Nephron (organoid): ENCODE data around the gene MPV17L.
A peak's percentile ranks its signal among the peaks of the same experiment; 100 is the strongest.
"Not testable (repeated sequence)": the region's sequence is repeated elsewhere in the genome, so short reads cannot be mapped to it uniquely, and the experiment has no call there.

Experiments used
- H3K27ac Mint-ChIP-seq, 3 experiments: 2 replicates each; pipeline ENCODE4 v1.8.0; 2020; ENCODE audit warnings: mixed read lengths in 3 of 3, mild to moderate bottlenecking in 2 of 3, moderate library complexity in 1 of 3
- H3K27me3 Mint-ChIP-seq: 2 replicates; pipeline ENCODE4 v1.8.0; 2021; ENCODE audit warnings: low read depth, mild to moderate bottlenecking, moderate library complexity, mixed read lengths
- H3K36me3 Mint-ChIP-seq: 2 replicates; pipeline ENCODE4 v1.8.0; 2020; ENCODE audit warnings: low read depth, mixed read lengths
- H3K4me1 Mint-ChIP-seq: 2 replicates; pipeline ENCODE4 v1.8.0; 2020; ENCODE audit warnings: mixed read lengths
- H3K4me3 Mint-ChIP-seq, 3 experiments: 2 replicates each; pipeline ENCODE4 v1.8.0; 2020; ENCODE audit warnings: mild to moderate bottlenecking in 3 of 3, mixed read lengths in 3 of 3, moderate library complexity in 2 of 3
- H3K9me3 Mint-ChIP-seq: 2 replicates; pipeline ENCODE4 v1.8.0; 2020; ENCODE audit warnings: mixed read lengths
- CTCF ChIP-seq, 3 experiments: fragments of 200-600 bp; sonication (generic); IDR thresholded peaks; one replicate each; pipeline ENCODE4 v1.5.0; 2021; ENCODE audit warnings: antibody characterized with exemption in 3 of 3; ENCODE audit not compliant: unreplicated experiment in 3 of 3

The MPV17L gene

GRCh38 chr16:15396948-15397594, 1.5 kb downstream of the MPV17L start:
- Mint-ChIP-seq H3K36me3 (no peaks in the 10 kb centered on the region), H3K4me3 (peak overlapping the region; percentile 53 to 86 (median 83)), H3K9me3 (peaks cover 2% of the 10 kb centered on the region), H3K27me3 (peaks cover 4% of the 10 kb centered on the region), H3K27ac (peak overlapping the region in 2 of 3 experiments; percentile 1 to 83), H3K4me1 (no peaks in the 10 kb centered on the region)
- TF ChIP-seq CTCF (IDR thresholded peaks at IDR 0.05; ENCODE audit: unreplicated experiment in 3 of 3): no peak

- Mint-ChIP-seq H3K36me3 (no peaks in the 10 kb centered on the region), H3K4me3 (peak overlapping the region; percentile 15 to 71 (median 67)), H3K27ac (peak overlapping the region; percentile 14 to 80 (median 28)), H3K4me1 (no peaks in the 10 kb centered on the region), H3K27me3 (peaks cover 4% of the 10 kb centered on the region), H3K9me3 (no peaks in the 10 kb centered on the region)
- no peak for TF ChIP-seq CTCF (IDR thresholded peaks at IDR 0.05; ENCODE audit: unreplicated experiment in 3 of 3)
Measured at GRCh38 chr16:15398618-15399316, 3.2 kb downstream of the MPV17L start.

GRCh38 chr16:15399317-15399716, 3.8 kb downstream of the MPV17L start:
- H3K27me3 Mint-ChIP-seq: peaks cover 4% of the 10 kb centered on the region
- no peaks in the 10 kb centered on the region for H3K9me3 Mint-ChIP-seq
- H3K4me1 Mint-ChIP-seq: no peaks in the 10 kb centered on the region
- peak overlapping the region in 2 of 3 experiments; percentile 15 to 50 for H3K4me3 Mint-ChIP-seq
- no peaks in the 10 kb centered on the region for H3K36me3 Mint-ChIP-seq
- TF ChIP-seq CTCF (IDR thresholded peaks at IDR 0.05; ENCODE audit: unreplicated experiment in 3 of 3): no peak
- H3K27ac Mint-ChIP-seq: peak overlapping the region in 2 of 3 experiments; percentile 14 to 80

GRCh38 chr16:15400314-15400713, 4.8 kb downstream of the MPV17L start:
- not testable (repeated sequence) for H3K36me3 Mint-ChIP-seq, H3K4me3 Mint-ChIP-seq, H3K4me1 Mint-ChIP-seq, H3K27ac Mint-ChIP-seq, H3K9me3 Mint-ChIP-seq, H3K27me3 Mint-ChIP-seq

- Mint-ChIP-seq H3K9me3 (no peaks in the 10 kb centered on the region), H3K27me3 (peaks cover 4% of the 10 kb centered on the region), H3K27ac (no peak overlapping the region), H3K4me1 (no peaks in the 10 kb centered on the region), H3K36me3 (peaks cover 4% of the 10 kb centered on the region), H3K4me3 (no peak overlapping the region)
- no peak for TF ChIP-seq CTCF (IDR thresholded peaks at IDR 0.05; ENCODE audit: unreplicated experiment in 3 of 3)
Measured at GRCh38 chr16:15401972-15402371, 6.4 kb downstream of the MPV17L start.

- Mint-ChIP-seq H3K4me3 (no peak overlapping the region), H3K9me3 (no peaks in the 10 kb centered on the region), H3K4me1 (no peaks in the 10 kb centered on the region), H3K27ac (no peak overlapping the region), H3K27me3 (peaks cover 4% of the 10 kb centered on the region), H3K36me3 (peaks cover 4% of the 10 kb centered on the region)
- no peak for TF ChIP-seq CTCF (IDR thresholded peaks at IDR 0.05; ENCODE audit: unreplicated experiment in 3 of 3)
Measured at GRCh38 chr16:15403392-15403995, 7.9 kb downstream of the MPV17L start.

- not testable (repeated sequence) for H3K27ac Mint-ChIP-seq, H3K9me3 Mint-ChIP-seq, H3K4me1 Mint-ChIP-seq, H3K27me3 Mint-ChIP-seq, H3K36me3 Mint-ChIP-seq, H3K4me3 Mint-ChIP-seq
Measured at GRCh38 chr16:15404091-15404490, 8.5 kb downstream of the MPV17L start.
